Esophagus muscularis mucosa (tissue), 3 donors: ENCODE measurements around the gene ZNF765.

Experiments used
- POLR2AphosphoS5 ChIP-seq, 2 donors: sonication (generic); formaldehyde crosslinking; IDR thresholded peaks; one replicate each; pipeline ENCODE4 v1.6.1; 2017; ENCODE audit warnings: antibody characterized with exemption in 2 of 2
- TF ChIP-seq, protein P1 (sequence below), 3 experiments: fragments of 200-600 bp in 2 of 3; fragments of 450-650 bp in 1 of 3; sonication (generic) in 2 of 3; IDR thresholded peaks; one replicate each; pipeline ENCODE4 v1.5.1; 2017 to 2019; ENCODE audit warnings: antibody characterized with exemption in 3 of 3, mild to moderate bottlenecking in 2 of 3, moderate library complexity in 1 of 3

- TF ChIP-seq, protein P1, sequence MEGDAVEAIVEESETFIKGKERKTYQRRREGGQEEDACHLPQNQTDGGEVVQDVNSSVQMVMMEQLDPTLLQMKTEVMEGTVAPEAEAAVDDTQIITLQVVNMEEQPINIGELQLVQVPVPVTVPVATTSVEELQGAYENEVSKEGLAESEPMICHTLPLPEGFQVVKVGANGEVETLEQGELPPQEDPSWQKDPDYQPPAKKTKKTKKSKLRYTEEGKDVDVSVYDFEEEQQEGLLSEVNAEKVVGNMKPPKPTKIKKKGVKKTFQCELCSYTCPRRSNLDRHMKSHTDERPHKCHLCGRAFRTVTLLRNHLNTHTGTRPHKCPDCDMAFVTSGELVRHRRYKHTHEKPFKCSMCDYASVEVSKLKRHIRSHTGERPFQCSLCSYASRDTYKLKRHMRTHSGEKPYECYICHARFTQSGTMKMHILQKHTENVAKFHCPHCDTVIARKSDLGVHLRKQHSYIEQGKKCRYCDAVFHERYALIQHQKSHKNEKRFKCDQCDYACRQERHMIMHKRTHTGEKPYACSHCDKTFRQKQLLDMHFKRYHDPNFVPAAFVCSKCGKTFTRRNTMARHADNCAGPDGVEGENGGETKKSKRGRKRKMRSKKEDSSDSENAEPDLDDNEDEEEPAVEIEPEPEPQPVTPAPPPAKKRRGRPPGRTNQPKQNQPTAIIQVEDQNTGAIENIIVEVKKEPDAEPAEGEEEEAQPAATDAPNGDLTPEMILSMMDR (IDR thresholded peaks at IDR 0.05), result peak; percentile 47 to 62 (median 49)
- TF ChIP-seq POLR2AphosphoS5 (IDR thresholded peaks at IDR 0.05), result peak; percentile 89 to 94
Observed at GRCh38 chr19:53394974-53395839, at the start of gene ZNF765.
